Activated T-cell treated with anti-CD3 and anti-CD28 coated beads, Interleukin-2, amount 50 U/mL, for 72 hours (primary cell): ENCODE results near the gene HESX1. TPM values are rescaled to one million over a fixed set of nuclear protein-coding genes. Genes with fewer than 3 reads are reported as not detected.
A peak's percentile ranks its signal among the peaks of the same experiment; 100 is the strongest.

Source experiments
- ATAC-seq, 2 donors: fragments of 150-1000 bp; cut with Tn5 transposase; replicated peaks in 1 of 2; 2 replicates each; pipeline ENCODE4 v1.10.0; 2021; ENCODE audit warnings: moderate library complexity in 2 of 2, mild to moderate bottlenecking in 1 of 2
- DNase-seq, 2 donors: peaks; one replicate each; pipeline ENCODE4 v3.0.0; 2021 to 2022; ENCODE audit warnings: mixed read lengths in 1 of 2
- H3K27ac Mint-ChIP-seq: one replicate; pipeline ENCODE4 v1.8.0; 2022; ENCODE audit warnings: mild to moderate bottlenecking, moderate library complexity, mixed read lengths
- H3K27me3 Mint-ChIP-seq: one replicate; pipeline ENCODE4 v1.8.0; 2022; ENCODE audit warnings: low read depth, mixed read lengths
- H3K36me3 Mint-ChIP-seq, 2 donors: one replicate each; pipeline ENCODE4 v1.8.0; 2022; ENCODE audit warnings: mixed read lengths in 2 of 2, mild to moderate bottlenecking in 1 of 2; ENCODE audit not compliant: insufficient read depth in 2 of 2
- H3K4me1 Mint-ChIP-seq: one replicate; pipeline ENCODE4 v1.8.0; 2022; ENCODE audit warnings: low read depth, mixed read lengths
- H3K4me3 Mint-ChIP-seq, 2 donors: one replicate each; pipeline ENCODE4 v1.8.0; 2022; ENCODE audit warnings: mild to moderate bottlenecking in 2 of 2, mixed read lengths in 2 of 2, moderate library complexity in 2 of 2
- H3K9me3 Mint-ChIP-seq, 2 donors: one replicate each; pipeline ENCODE4 v1.8.0; 2022; ENCODE audit warnings: mixed read lengths in 2 of 2
- total RNA-seq, 2 donors: library from RNA; stranded (reverse); gene quantifications; one replicate each; pipeline ENCODE4 v1.2.3, GENCODE V29; 2022

HESX1 gene
- total RNA-seq, result under 1 TPM; 0.62 to 0.72 TPM

- H3K27ac Mint-ChIP-seq, result no peak within 1 kb of the TSS
- H3K9me3 Mint-ChIP-seq, result no peaks in the 10 kb centered on the region
Observed at GRCh38 chr3:57199895-57200297, at the start of gene HESX1. HESX1 (minus strand) TSS chr3:57199978; CDS start chr3:57199918, 60 bp downstream.

GRCh38 chr3:57244946-57245345, 45.2 kb upstream of the HESX1 start:
- H3K4me3 Mint-ChIP-seq, result no peak overlapping the region
- H3K9me3 Mint-ChIP-seq, result no peaks in the 10 kb centered on the region
- H3K4me1 Mint-ChIP-seq, result no peaks in the 10 kb centered on the region
- H3K27me3 Mint-ChIP-seq, result no peaks in the 10 kb centered on the region
- peaks cover 2 to 10% of the 10 kb centered on the region in 2 donors for H3K36me3 Mint-ChIP-seq
- H3K27ac Mint-ChIP-seq, result no peak overlapping the region
- ATAC-seq (no peak), DNase-seq (no peak)

More at GRCh38 chr3:57199895-57200297, at the start of gene HESX1:
- H3K27me3 Mint-ChIP-seq, result peaks cover 7% of the 10 kb centered on the region
- no peaks in the 10 kb centered on the region for H3K36me3 Mint-ChIP-seq
- H3K4me1 Mint-ChIP-seq, result no peaks in the 10 kb centered on the region
- no peak within 1 kb of the TSS for H3K4me3 Mint-ChIP-seq
- no peak for ATAC-seq
- no peak for DNase-seq

- no peak overlapping the region for H3K27ac Mint-ChIP-seq
- peaks cover 18% of the 10 kb centered on the region for H3K4me1 Mint-ChIP-seq
- no peaks in the 10 kb centered on the region for H3K27me3 Mint-ChIP-seq
- no peak for DNase-seq
- peaks cover 3 to 6% of the 10 kb centered on the region in 2 donors for H3K36me3 Mint-ChIP-seq
- H3K9me3 Mint-ChIP-seq, result peaks cover 0 to 2% of the 10 kb centered on the region in 2 donors
- no peak overlapping the region for H3K4me3 Mint-ChIP-seq
- ATAC-seq, result no peak
Observed at GRCh38 chr3:57234613-57235575, 35.1 kb upstream of the HESX1 start.

GRCh38 chr3:57233799-57234198, 34.0 kb upstream of the HESX1 start:
- Mint-ChIP-seq H3K4me3 (no peak overlapping the region), H3K9me3 (peaks cover 0 to 1% of the 10 kb centered on the region in 2 donors), H3K36me3 (peaks cover 3 to 5% of the 10 kb centered on the region in 2 donors), H3K27me3 (no peaks in the 10 kb centered on the region), H3K4me1 (peaks cover 29% of the 10 kb centered on the region), H3K27ac (no peak overlapping the region)
- DNase-seq, result no peak
- ATAC-seq, result no peak

- DNase-seq, result no peak
- Mint-ChIP-seq H3K4me3 (peak overlapping the region; percentile 29 to 60), H3K27me3 (no peaks in the 10 kb centered on the region), H3K4me1 (peaks cover 36% of the 10 kb centered on the region), H3K27ac (no peak overlapping the region), H3K9me3 (no peaks in the 10 kb centered on the region), H3K36me3 (no peaks in the 10 kb centered on the region)
- no peak for ATAC-seq
Observed at GRCh38 chr3:57230006-57230405, 30.2 kb upstream of the HESX1 start.

GRCh38 chr3:57227930-57228751, 28.4 kb upstream of the HESX1 start:
- Mint-ChIP-seq H3K4me3 (peak overlapping the region; percentile 90 to 94), H3K36me3 (no peaks in the 10 kb centered on the region), H3K27me3 (no peaks in the 10 kb centered on the region), H3K4me1 (peaks cover 31% of the 10 kb centered on the region), H3K9me3 (no peaks in the 10 kb centered on the region), H3K27ac (peak overlapping the region; percentile 95)
- peak; percentile 48 to 54 for ATAC-seq
- DNase-seq, result peak; percentile 48 to 49

GRCh38 chr3:57227204-57227929, 27.6 kb upstream of the HESX1 start, which contains the start of gene APPL1:
APPL1 (plus strand) TSS chr3:57227729; CDS start chr3:57227884, 155 bp downstream.
- Mint-ChIP-seq H3K36me3 (no peaks in the 10 kb centered on the region), H3K4me1 (peaks cover 27% of the 10 kb centered on the region), H3K4me3 (peak within 1 kb of the TSS; percentile 90 to 94), H3K27me3 (no peaks in the 10 kb centered on the region), H3K9me3 (no peaks in the 10 kb centered on the region), H3K27ac (peak within 1 kb of the TSS; percentile 95)
- ATAC-seq (peak; percentile 92 to 94), DNase-seq (peak; percentile 95 to 96)

- ATAC-seq (no peak), DNase-seq (no peak)
- Mint-ChIP-seq H3K4me3 (peak overlapping the region in 1 of 2 donors; percentile 38), H3K4me1 (peaks cover 26% of the 10 kb centered on the region), H3K9me3 (no peaks in the 10 kb centered on the region), H3K27ac (peak overlapping the region; percentile 2), H3K27me3 (no peaks in the 10 kb centered on the region), H3K36me3 (no peaks in the 10 kb centered on the region)
Observed at GRCh38 chr3:57226176-57226575, 26.4 kb upstream of the HESX1 start.

GRCh38 chr3:57224856-57225255, 25.1 kb upstream of the HESX1 start:
- no peaks in the 10 kb centered on the region for H3K27me3 Mint-ChIP-seq
- DNase-seq (no peak), ATAC-seq (no peak)
- no peaks in the 10 kb centered on the region for H3K9me3 Mint-ChIP-seq
- no peak overlapping the region for H3K4me3 Mint-ChIP-seq
- H3K4me1 Mint-ChIP-seq, result peaks cover 18% of the 10 kb centered on the region
- no peaks in the 10 kb centered on the region for H3K36me3 Mint-ChIP-seq
- H3K27ac Mint-ChIP-seq, result no peak overlapping the region

- H3K36me3 Mint-ChIP-seq, result no peaks in the 10 kb centered on the region
- H3K4me3 Mint-ChIP-seq, result no peak overlapping the region
- no peak for ATAC-seq
- DNase-seq, result no peak
- peaks cover 0 to 2% of the 10 kb centered on the region in 2 donors for H3K9me3 Mint-ChIP-seq
- H3K27me3 Mint-ChIP-seq, result no peaks in the 10 kb centered on the region
- H3K4me1 Mint-ChIP-seq, result peaks cover 2% of the 10 kb centered on the region
- H3K27ac Mint-ChIP-seq, result no peak overlapping the region
Observed at GRCh38 chr3:57221883-57222282, 22.1 kb upstream of the HESX1 start.

GRCh38 chr3:57206423-57206822, 6.6 kb upstream of the HESX1 start:
- Mint-ChIP-seq H3K27me3 (no peaks in the 10 kb centered on the region), H3K27ac (no peak overlapping the region), H3K9me3 (no peaks in the 10 kb centered on the region), H3K4me3 (no peak overlapping the region), H3K4me1 (no peaks in the 10 kb centered on the region), H3K36me3 (no peaks in the 10 kb centered on the region)
- ATAC-seq, result no peak
- no peak for DNase-seq

GRCh38 chr3:57194641-57195040, 5.1 kb downstream of the HESX1 start:
- DNase-seq (no peak), ATAC-seq (no peak)
- peaks cover 7% of the 10 kb centered on the region for H3K27me3 Mint-ChIP-seq
- no peak overlapping the region for H3K27ac Mint-ChIP-seq
- H3K4me3 Mint-ChIP-seq, result no peak overlapping the region
- H3K9me3 Mint-ChIP-seq, result no peaks in the 10 kb centered on the region
- no peaks in the 10 kb centered on the region for H3K4me1 Mint-ChIP-seq
- H3K36me3 Mint-ChIP-seq, result no peaks in the 10 kb centered on the region
